GM12891 (cell line): Measurements from ENCODE around the gene GPR161.

Experiments
- DNase-seq: peaks from one replicate; pipeline ENCODE4 v3.0.0; 2011; ENCODE audit warnings: low spot score; ENCODE audit not compliant: insufficient read length
- FAIRE-seq: peaks from 2 replicates; lab custom pipeline; 2011; peaks lifted over from hg19 to GRCh38; lab: Jason Lieb, UNC
- PAX5 ChIP-seq: IDR thresholded peaks from 2 replicates; pipeline ENCODE4 v1.6.1; 2011; ENCODE audit warnings: low read length, moderate library complexity, mild to moderate bottlenecking; ENCODE audit not compliant: insufficient read depth, severe bottlenecking
- POLR2A ChIP-seq: IDR thresholded peaks from 2 replicates; pipeline ENCODE4 v1.6.1; 2011; ENCODE audit warnings: low read depth, low read length, control low read depth
- POLR2AphosphoS5 ChIP-seq: IDR thresholded peaks from 2 replicates; pipeline ENCODE4 v1.6.1; 2011; ENCODE audit warnings: low read depth, low read length, control low read depth
- POU2F2 ChIP-seq: IDR thresholded peaks from 2 replicates; pipeline ENCODE4 v1.6.1; 2011; ENCODE audit warnings: low read depth, mild to moderate bottlenecking, control low read depth, low read length, moderate library complexity
- SPI1 ChIP-seq: IDR thresholded peaks from 2 replicates; pipeline ENCODE4 v1.6.1; 2011; ENCODE audit warnings: low read depth, low read length, control low read depth
- TAF1 ChIP-seq: IDR thresholded peaks from 2 replicates; pipeline ENCODE4 v1.6.1; 2011; ENCODE audit warnings: low read depth, low read length, control low read depth

GPR161 gene

GRCh38 chr1:168097921-168098528, 38.7 kb downstream of the GPR161 start:
- FAIRE-seq (no peak), DNase-seq (no peak)

DNA sequence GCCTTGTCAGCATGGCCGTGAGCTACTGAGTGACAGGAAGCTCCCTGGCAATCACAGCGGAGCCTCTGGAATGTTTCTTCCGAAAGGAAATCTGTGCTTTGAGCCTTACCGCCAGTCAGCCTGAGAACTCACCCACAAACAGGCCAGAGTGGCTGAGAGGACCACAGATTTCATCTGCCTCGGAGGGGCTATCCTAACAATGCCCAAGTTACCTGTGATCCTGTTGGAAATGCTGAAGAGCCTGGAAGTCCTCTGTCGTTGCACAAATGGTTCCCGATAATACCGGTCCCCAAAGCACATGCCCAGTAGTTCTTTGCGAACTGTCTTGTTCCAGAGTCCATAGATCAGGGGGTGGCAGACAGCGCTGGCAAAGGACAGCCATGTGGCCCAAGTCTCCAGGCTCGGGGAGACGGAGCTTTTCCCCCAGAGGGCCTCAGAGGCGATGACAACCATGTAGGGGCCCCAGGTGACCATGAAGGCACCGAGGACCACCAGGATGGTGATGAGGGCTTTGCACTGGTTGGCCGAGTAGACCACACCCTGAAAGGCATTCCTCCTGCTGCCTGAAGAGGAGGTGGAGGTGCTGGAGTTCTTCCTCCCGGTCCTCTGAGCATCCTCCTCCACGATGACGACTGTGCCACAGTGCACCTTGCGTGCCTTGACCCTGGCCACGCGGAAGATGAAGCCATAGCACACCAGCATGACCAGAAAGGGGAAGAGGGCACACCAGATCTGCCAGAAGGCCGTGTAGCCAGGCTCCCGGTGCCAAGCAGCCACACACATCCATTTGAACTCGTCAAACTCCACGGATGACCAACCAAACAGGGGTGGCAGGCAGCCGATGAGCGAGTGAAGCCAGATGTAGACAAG, 40.2 kb downstream of the GPR161 start:
- DNase-seq: no peak
- no peak for TF ChIP-seq PAX5
- no peak for TF ChIP-seq SPI1
- TF ChIP-seq POLR2AphosphoS5: no peak
- TF ChIP-seq TAF1: no peak
- TF ChIP-seq POLR2A: no peak
- no peak for FAIRE-seq

More at GRCh38 chr1:168097921-168098528, 38.7 kb downstream of the GPR161 start:
- TF ChIP-seq SPI1 (no peak), POLR2A (no peak), POLR2AphosphoS5 (no peak), POU2F2 (no peak), TAF1 (no peak)

DNA sequence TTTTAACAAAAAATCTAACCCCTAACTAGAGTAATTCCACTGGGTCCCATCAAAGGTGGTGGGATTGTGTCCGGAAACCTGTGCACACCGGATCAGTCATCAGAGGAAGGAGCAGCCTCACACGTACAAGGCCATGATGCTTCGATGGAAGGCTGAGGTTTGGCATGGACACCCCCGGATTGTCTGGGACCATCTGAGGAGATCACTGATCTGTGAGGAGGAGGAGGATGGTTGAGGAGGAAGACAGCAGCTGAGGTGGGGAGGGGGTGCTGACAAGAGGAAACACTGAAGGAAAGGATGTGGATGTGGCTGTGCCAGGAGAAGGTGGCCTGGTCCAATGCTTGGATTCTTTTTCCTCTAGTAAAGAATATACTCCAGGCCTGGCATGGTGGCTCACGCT, 41.3 kb downstream of the GPR161 start:
- no peak for FAIRE-seq

GRCh38 chr1:168093616-168094015, 43.1 kb downstream of the GPR161 start:
- TF ChIP-seq TAF1: no peak
- no peak for TF ChIP-seq PAX5
- TF ChIP-seq POU2F2: no peak
- no peak for TF ChIP-seq POLR2AphosphoS5
- TF ChIP-seq SPI1: no peak
- TF ChIP-seq POLR2A: no peak
- FAIRE-seq: no peak
- no peak for DNase-seq

More for the DNA sequence above, 41.3 kb downstream of the GPR161 start:
- TF ChIP-seq TAF1: no peak
- no peak for TF ChIP-seq SPI1
- TF ChIP-seq PAX5: no peak
- TF ChIP-seq POU2F2: no peak
- TF ChIP-seq POLR2A: no peak
- TF ChIP-seq POLR2AphosphoS5: no peak
- no peak for DNase-seq

- TF ChIP-seq TAF1 (no peak), PAX5 (no peak), POLR2A (no peak), SPI1 (no peak), POU2F2 (no peak), POLR2AphosphoS5 (no peak)
- FAIRE-seq (no peak), DNase-seq (no peak)
Observed at GRCh38 chr1:168092566-168093355, 44.0 kb downstream of the GPR161 start.

GRCh38 chr1:168091720-168092550, 44.8 kb downstream of the GPR161 start:
- DNase-seq (no peak), FAIRE-seq (no peak)

GRCh38 chr1:168091063-168091462, 45.7 kb downstream of the GPR161 start:
- DNase-seq (no peak), FAIRE-seq (no peak)
- TF ChIP-seq POU2F2 (no peak), POLR2A (no peak), SPI1 (no peak), TAF1 (no peak), PAX5 (no peak), POLR2AphosphoS5 (no peak)

More at GRCh38 chr1:168091720-168092550, 44.8 kb downstream of the GPR161 start:
- TF ChIP-seq POU2F2: no peak

GRCh38 chr1:168090395-168090794, 46.3 kb downstream of the GPR161 start:
- DNase-seq: no peak
- TF ChIP-seq POU2F2 (no peak), PAX5 (no peak), SPI1 (no peak), TAF1 (no peak), POLR2AphosphoS5 (no peak), POLR2A (no peak)
- no peak for FAIRE-seq

DNA sequence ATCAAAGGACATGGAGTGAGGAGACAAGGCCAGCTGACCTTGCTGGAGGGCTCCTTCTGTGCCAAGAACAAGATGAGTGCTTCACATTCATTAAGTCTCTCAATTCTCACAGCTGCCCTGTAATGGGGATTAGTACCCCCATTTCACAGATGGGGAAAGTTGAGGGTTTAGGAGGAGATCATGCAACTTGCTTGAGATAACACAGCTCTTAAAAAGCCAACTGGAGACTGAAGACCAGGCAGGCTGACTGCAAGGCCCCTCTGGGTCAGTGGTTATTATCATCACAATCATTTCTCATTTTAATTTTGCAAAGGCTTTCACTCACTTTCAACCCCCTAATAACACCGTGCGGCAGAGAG, 46.8 kb downstream of the GPR161 start:
- TF ChIP-seq TAF1 (no peak), POLR2AphosphoS5 (no peak), POLR2A (no peak), POU2F2 (no peak), PAX5 (no peak), SPI1 (no peak)
- no peak for DNase-seq
- FAIRE-seq: no peak
